GM18858 (cell line): Measurements from ENCODE around the gene OPTC.

Experiments used
- ATAC-seq: cut with Tn5 transposase; IDR thresholded peaks from one replicate; pipeline ENCODE4 v1.9.1; 2021; ENCODE audit not compliant: unreplicated experiment

Gene OPTC

GRCh38 chr1:203490607-203491006 is 3.3 kb upstream of the OPTC start:
- ATAC-seq, result no peak

GRCh38 chr1:203491664-203492063 is 2.3 kb upstream of the OPTC start:
- ATAC-seq, result no peak

DNA sequence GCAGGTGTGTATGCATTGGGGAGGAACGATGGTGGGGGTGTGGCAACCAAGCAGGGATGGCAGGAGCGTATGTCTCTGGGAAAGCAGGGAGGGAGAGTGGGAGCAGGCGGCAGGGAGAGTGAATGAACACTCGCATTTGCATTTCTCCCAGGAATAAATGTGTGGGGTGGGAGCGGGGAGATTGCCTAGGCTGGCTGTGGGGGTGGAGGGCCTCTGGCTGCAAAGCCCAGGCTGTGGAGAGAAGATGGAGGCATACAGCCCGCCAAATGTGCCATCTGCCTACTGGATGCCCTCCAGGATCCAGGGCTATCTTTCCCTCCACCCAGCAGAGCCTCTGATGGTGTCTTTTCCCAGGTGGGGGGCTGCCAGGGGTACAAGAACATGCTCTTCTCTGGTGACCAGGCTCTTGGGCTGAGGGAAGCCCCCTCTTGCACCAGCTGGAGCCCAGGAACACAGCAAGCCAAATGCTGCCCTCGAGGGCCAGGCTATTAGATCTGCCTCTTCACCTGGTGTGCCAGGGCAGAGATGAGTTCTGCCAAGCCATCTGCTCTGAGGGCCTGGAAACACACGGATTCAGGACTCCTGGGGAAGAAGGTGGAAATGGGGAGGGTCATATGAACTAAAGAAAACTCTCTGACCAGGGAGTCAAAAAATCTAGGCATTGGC is 1.7 kb upstream of the OPTC start:
- ATAC-seq, result no peak

DNA sequence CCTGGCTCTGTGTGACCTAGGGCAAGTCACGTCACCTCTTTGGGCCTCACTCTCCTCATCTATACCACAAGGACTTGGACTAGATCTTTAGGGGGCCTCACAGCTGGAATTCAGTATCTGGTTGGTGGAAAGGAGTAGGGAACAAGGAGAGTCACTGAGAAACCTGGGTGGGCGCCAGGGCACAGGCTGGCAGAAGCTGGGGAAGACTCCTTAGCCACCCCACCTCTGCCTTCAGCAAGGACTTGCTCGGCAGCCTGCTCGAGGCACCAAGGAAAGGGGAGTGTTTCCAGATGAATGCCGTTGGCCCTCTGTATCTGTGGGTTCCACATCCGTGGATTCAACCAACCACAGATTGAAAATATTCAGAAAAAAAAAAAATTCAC is 1.2 kb upstream of the OPTC start:
- ATAC-seq, result no peak

DNA sequence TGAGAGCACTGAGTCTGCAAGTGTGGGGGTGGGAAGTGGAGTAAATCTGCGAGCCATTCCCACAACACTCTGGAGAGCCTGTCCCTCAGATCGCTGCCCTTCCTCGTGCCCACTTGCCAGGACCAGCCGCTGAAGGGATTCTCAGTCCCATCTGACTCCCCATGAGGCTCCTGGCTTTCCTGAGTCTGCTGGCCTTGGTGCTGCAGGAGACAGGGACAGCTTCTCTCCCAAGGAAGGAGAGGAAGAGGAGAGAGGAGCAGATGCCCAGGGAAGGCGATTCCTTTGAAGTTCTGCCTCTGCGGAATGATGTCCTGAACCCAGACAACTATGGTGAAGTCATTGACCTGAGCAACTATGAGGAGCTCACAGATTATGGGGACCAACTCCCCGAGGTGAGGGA is 1.9 kb downstream of the OPTC start:
- no peak for ATAC-seq

DNA sequence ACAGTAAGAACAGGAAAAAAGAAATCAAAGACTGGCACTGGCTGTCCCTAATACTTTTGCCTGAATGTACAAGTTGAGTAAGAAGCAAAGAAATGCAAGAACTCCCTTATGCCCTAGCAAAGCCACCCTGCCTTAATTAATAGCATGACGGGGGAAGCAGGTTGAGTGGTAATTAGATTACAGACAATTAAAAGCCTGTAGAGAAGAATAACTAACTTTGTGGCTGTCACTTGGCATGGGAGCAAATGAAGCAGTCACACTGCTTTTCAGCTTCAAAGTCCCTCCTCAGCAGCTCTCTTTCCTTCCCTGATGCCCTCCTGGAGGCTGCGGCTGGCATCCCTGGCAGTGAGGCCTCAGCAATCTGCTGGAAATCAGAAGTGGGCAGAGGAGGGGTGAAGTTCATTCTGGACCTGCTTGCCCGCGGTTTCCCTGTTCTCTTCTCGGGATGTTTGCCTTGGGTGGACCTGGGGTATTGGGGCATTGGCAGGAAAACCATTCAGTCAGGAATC is 3.4 kb downstream of the OPTC start:
- no peak for ATAC-seq

GRCh38 chr1:203499643-203500278 is 5.8 kb downstream of the OPTC start:
- ATAC-seq, result no peak

- no peak for ATAC-seq
Observed at GRCh38 chr1:203500279-203500678, 6.3 kb downstream of the OPTC start.

DNA sequence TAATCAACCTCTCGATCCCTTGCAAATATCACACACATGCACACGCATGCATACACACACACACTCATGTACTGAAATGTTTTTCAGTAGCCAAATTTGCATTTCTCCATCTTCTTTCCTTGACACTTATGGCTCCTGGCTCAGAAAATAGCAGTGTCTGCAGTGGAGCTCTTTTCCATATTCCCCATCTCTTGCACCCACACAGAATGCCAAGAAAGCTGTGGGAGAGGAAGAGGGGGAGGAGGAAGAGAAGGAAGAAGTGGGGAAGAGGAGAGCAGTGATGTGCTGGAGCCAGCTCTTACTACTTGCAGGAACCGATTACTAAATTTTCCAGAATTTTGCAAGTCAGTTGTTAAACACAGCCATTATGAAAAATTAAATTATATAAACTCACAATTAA is 9.9 kb downstream of the OPTC start:
- no peak for ATAC-seq

DNA sequence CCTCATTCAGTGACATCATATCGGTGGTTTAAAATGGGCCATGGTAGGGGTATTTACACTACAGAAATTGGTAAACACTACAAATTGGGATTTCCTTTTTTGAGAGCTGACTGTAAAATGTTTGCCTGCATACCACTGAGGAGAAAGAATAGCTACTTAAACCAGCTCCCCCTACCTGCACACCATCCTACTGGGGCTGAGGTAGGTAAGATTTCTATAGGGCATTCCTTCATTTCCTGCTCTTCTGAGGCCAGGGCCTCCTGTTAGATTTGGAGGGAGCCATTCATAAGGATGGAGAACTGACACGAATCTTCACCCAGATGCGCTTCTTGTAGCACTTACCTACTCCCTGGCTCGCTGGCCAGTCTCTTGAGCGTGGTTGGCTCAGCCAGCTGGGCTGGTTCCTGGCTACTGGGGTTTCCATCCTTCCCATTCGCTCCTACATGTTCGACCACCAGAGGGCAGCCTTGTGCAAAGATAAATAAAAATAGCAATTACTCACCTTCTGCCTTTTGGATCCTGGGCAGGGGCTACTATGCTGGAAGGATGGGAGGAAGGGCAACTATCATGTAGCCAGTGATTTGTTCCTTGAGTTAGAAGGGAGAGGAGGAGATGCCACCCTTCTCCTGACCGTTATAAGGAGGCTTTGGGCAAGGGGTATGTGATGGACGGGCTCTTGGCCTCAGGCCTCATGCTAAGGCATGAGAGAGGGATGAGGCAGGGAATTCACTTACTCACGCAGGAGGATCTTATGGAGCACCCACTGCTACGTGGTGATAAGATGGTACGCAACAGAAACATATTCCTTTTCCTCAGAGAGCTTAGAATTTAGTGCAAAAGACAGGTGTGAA is 10.7 kb downstream of the OPTC start:
- no peak for ATAC-seq

- no peak for ATAC-seq
Observed at GRCh38 chr1:203505526-203506204, 11.7 kb downstream of the OPTC start.

DNA sequence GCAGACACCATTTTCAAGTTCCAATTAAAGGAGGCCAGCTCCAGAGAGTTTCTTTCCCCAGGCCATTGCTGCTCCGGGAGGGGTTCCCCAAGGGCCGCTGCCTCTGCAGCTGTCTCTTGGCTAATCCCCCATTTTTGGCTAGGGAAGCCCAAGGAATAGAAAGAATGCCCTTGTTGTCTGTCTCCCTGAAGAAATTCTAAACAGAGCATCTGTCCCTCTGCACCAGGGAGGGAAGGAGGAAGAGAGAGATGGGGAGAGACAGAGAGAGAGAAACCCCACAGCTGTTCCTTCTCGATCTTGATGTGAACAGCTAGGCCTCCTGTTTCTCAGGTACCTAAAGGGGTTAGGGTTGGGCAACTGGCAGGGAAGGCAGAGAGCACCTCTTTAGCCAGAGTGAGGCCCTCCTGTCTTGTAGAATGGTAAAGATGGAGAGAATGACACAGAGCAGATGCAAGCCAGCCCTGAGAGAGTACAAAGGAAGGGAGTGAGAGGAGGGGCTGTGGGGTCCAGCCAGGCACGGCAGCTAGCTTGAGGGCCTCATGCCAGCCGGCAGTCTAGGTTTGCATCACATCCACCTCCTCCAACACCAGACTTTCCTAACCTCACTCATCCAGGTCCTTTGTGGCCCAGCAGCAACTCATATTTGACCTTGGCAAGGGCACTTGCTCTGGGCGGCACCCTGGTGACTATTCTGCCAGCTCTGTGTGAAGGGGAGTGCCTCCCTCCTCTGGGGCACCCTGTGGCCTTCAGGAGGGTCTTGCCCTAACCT is 13.1 kb downstream of the OPTC start:
- ATAC-seq, result no peak

DNA sequence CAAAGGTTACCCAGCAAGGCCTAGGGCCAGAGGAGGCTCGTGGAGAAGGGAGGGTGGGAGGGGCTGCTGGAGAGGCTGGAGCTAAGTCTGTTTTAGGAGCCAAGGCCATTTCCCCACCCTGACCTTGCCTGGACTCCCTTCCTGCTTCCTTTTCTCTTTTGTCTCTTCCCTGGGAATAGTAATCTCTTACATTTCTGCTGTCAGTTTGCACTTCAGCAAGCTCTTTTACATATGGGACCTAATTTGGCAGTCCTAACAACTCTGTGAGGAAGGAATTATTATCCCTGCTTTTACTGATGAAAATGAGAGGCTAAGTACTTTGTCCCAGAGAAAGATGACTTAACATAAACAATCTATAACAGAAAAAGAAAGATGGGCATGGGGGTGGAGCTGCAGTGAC is 13.8 kb downstream of the OPTC start:
- ATAC-seq, result no peak

GRCh38 chr1:203508463-203509073 is 14.6 kb downstream of the OPTC start:
- ATAC-seq, result no peak

DNA sequence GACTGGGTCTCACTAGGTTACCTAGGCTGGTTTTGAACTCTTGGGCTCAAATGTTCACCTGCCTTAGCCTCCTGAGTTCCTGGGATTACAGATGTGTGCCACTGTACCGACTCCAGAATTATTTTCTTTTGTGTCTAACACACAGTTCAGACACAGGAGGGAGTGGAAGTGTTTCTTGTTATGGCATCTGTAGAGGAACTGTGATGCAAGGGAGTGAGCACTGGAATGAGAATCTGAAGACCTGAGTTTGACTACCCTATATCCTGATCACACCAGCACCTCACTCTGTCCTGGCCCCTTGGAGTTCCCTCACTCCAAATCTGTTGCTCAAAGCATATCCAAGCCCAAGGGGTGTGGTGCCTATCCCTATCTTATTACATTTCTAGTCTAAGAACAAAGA is 15.2 kb downstream of the OPTC start:
- no peak for ATAC-seq

- no peak for ATAC-seq
Observed at GRCh38 chr1:203511513-203511912, 17.6 kb downstream of the OPTC start.

DNA sequence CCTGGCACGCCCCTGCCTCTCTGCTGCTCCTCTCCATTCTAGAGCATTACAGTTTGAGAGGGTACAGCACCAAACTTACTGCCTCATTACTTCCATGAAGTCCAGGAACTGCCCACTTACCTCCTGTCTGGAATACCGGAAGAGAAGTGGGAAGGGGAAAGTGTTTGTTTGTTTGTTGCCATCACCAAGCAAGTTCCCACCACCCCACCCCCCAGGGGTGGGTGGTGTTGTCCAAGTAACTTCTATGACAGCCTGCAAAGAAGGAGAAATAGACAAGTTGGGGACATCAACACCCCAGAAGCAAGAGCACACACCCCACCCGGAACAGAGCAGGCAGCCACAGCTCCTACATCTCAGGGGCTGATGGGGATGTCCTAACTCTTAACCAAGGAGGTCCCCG is 18.0 kb downstream of the OPTC start:
- no peak for ATAC-seq

GRCh38 chr1:203512517-203512847 is 18.5 kb downstream of the OPTC start:
- no peak for ATAC-seq

- ATAC-seq, result no peak
Observed at GRCh38 chr1:203512848-203513584, 19.1 kb downstream of the OPTC start.

- no peak for ATAC-seq
Observed at GRCh38 chr1:203513585-203514031, 19.7 kb downstream of the OPTC start.
